22Rv1 (cell line): ENCODE measurements around the gene KRTAP2-3.

ENCODE experiments used
- ZFX ChIP-seq: fragments of 450-650 bp; IDR thresholded peaks from 2 replicates; pipeline ENCODE4 v1.6.1; 2017; ENCODE audit warnings: antibody characterized with exemption, borderline replicate concordance
- TF ChIP-seq, protein P1 (sequence below): fragments of 450-650 bp; IDR thresholded peaks from 2 replicates; pipeline ENCODE4 v1.5.1; 2017; ENCODE audit warnings: mild to moderate bottlenecking

DNA sequence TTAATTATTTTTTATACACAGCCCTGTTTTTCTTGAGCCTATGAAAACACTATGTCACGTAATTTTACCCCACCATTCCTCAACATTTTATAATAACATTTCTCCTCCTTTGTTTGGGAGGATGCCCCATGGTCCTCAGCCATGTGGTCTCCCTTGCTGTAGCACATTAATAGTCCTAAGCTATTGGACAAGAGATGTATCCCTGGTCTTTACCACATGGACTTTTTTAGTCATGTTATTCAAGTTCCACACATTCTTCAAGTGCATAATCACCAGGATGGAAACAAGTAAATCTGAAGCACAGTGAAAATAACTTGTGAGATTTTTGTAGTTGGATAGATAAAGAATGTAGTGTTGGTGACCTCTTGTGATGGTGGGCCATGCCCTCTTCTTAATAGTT is 2.0 kb upstream of the KRTAP2-3 start:
- TF ChIP-seq, protein P1, sequence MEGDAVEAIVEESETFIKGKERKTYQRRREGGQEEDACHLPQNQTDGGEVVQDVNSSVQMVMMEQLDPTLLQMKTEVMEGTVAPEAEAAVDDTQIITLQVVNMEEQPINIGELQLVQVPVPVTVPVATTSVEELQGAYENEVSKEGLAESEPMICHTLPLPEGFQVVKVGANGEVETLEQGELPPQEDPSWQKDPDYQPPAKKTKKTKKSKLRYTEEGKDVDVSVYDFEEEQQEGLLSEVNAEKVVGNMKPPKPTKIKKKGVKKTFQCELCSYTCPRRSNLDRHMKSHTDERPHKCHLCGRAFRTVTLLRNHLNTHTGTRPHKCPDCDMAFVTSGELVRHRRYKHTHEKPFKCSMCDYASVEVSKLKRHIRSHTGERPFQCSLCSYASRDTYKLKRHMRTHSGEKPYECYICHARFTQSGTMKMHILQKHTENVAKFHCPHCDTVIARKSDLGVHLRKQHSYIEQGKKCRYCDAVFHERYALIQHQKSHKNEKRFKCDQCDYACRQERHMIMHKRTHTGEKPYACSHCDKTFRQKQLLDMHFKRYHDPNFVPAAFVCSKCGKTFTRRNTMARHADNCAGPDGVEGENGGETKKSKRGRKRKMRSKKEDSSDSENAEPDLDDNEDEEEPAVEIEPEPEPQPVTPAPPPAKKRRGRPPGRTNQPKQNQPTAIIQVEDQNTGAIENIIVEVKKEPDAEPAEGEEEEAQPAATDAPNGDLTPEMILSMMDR = no peak
- no peak for TF ChIP-seq ZFX
